ENCODE measurements around the gene LCN12.
A peak's percentile ranks its signal among the peaks of the same experiment; 100 is the strongest.

LCN12 gene

DNA sequence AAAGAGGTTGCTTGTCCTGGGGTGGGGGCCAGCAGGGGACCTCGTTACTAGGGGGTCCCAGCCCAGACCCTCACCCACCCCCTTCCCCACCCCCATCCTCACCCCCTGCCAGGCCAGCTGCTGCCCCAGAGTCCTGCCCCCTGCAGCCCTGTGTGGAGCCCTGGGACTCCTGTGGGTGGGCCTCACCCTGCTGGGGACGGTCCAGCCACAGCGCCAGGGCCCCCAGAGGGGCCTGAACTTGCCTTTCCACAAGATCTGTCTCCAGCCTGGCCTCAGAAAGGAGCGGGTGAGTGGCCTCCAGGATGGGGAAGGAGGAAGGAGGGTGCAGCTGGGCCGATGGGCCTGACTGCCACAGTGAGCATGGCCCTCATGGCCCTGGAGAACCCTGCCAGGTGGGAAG, 17.7 kb downstream of the LCN12 start:
- Histone ChIP-seq H3K4me1 (ENCODE audit: control insufficient read depth, insufficient read depth, low read length, poor library complexity, severe bottlenecking) (no peaks in the 10 kb centered on the region), H3K27ac (ENCODE audit: low read depth, low read length, severe bottlenecking) (no peak overlapping the region), H3K9me3 (ENCODE audit: control insufficient read depth, low read length) (no peaks in the 10 kb centered on the region), H3K4me3 (ENCODE audit: extremely low read depth, insufficient read depth, low read length, poor library complexity, severe bottlenecking) (no peak overlapping the region), H3K36me3 (ENCODE audit: control insufficient read depth, insufficient read depth, low read length) (no peaks in the 10 kb centered on the region)
- 72 to 84% methylated on average over 3 to 4 of the region's 5 CpGs for WGBS, 2 experiments (ENCODE audit: insufficient coverage in 2 of 2)

GRCh38 chr9:136970361-136970760, 18.3 kb downstream of the LCN12 start:
- H3K27ac ChIP-seq (ENCODE audit: low read depth, low read length, severe bottlenecking) = no peak overlapping the region
- H3K9me3 ChIP-seq (ENCODE audit: control insufficient read depth, low read length) = no peaks in the 10 kb centered on the region
- WGBS, 2 experiments (ENCODE audit: insufficient coverage in 2 of 2) = 75 to 94% methylated on average over 6 to 8 of the region's 11 CpGs

GRCh38 chr9:136971746-136972145, 19.7 kb downstream of the LCN12 start:
- H3K27ac ChIP-seq (ENCODE audit: low read depth, low read length, severe bottlenecking) = no peak overlapping the region
- H3K36me3 ChIP-seq (ENCODE audit: control insufficient read depth, insufficient read depth, low read length) = no peaks in the 10 kb centered on the region
- H3K4me1 ChIP-seq (ENCODE audit: control insufficient read depth, insufficient read depth, low read length, poor library complexity, severe bottlenecking) = no peaks in the 10 kb centered on the region
- H3K9me3 ChIP-seq (ENCODE audit: control insufficient read depth, low read length) = no peaks in the 10 kb centered on the region
- no peak overlapping the region for H3K4me3 ChIP-seq (ENCODE audit: extremely low read depth, insufficient read depth, low read length, poor library complexity, severe bottlenecking)
- WGBS, 2 experiments (ENCODE audit: insufficient coverage in 2 of 2) = 89 to 95% methylated on average over 13 to 14 of the region's 14 CpGs

More at GRCh38 chr9:136970361-136970760, 18.3 kb downstream of the LCN12 start:
- Histone ChIP-seq H3K36me3 (ENCODE audit: control insufficient read depth, insufficient read depth, low read length) (no peaks in the 10 kb centered on the region), H3K4me1 (ENCODE audit: control insufficient read depth, insufficient read depth, low read length, poor library complexity, severe bottlenecking) (no peaks in the 10 kb centered on the region), H3K4me3 (ENCODE audit: extremely low read depth, insufficient read depth, low read length, poor library complexity, severe bottlenecking) (no peak overlapping the region)

DNA sequence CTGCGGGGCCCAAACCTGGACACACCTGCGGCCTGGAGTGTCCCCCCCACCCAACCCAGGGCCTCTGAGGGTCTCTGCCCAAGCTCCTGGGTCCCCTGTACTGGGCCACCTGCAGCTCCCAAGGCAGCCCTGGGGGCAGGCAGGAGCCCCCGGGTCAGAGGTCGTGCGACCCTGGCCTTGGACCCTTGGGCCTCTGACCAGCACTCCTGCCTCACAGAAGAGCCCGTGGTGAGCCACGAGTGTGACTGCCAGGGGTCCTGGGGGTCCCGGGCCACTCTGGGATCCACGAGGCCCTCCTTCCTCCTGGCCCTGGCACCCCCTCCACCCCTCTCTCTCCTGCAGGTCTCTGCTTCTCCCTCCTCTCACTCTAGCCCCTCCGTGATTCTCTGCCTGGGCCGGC, 20.3 kb downstream of the LCN12 start:
- H3K4me1 ChIP-seq (ENCODE audit: control insufficient read depth, insufficient read depth, low read length, poor library complexity, severe bottlenecking) = no peaks in the 10 kb centered on the region
- WGBS, 2 experiments (ENCODE audit: insufficient coverage in 2 of 2) = 87 to 92% methylated on average over 8 to 11 of the region's 11 CpGs
- H3K4me3 ChIP-seq (ENCODE audit: extremely low read depth, insufficient read depth, low read length, poor library complexity, severe bottlenecking) = no peak overlapping the region

DNA sequence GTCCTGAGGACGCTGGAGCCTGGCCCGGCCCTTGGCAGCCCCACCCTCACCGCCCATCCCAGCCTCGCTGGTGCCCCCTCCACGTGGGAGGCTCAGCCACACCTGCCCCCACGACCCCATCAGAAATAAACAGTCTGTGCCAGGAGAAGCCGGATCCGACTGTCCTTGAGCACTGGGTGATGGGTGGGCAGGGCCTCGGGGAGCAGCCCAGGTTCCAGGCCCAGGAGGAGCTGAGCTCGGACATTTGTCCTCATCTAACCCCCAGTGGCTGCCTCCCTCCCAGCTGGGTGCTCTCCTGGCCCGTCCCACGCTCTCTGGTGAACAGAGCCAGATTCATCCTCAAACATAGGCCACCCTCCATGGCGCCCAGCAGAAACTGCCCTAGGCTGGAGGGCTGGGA, 20.7 kb downstream of the LCN12 start:
- Histone ChIP-seq H3K9me3 (ENCODE audit: control insufficient read depth, low read length) (no peaks in the 10 kb centered on the region), H3K27ac (ENCODE audit: low read depth, low read length, severe bottlenecking) (no peak overlapping the region), H3K4me3 (ENCODE audit: extremely low read depth, insufficient read depth, low read length, poor library complexity, severe bottlenecking) (no peak overlapping the region), H3K4me1 (ENCODE audit: control insufficient read depth, insufficient read depth, low read length, poor library complexity, severe bottlenecking) (no peaks in the 10 kb centered on the region), H3K36me3 (ENCODE audit: control insufficient read depth, insufficient read depth, low read length) (no peaks in the 10 kb centered on the region)
- 81 to 84% methylated on average over 11 to 12 of the region's 13 CpGs for WGBS, 2 experiments (ENCODE audit: insufficient coverage in 2 of 2)

More for the DNA sequence above, 20.3 kb downstream of the LCN12 start:
- Histone ChIP-seq H3K27ac (ENCODE audit: low read depth, low read length, severe bottlenecking) (no peak overlapping the region), H3K9me3 (ENCODE audit: control insufficient read depth, low read length) (no peaks in the 10 kb centered on the region), H3K36me3 (ENCODE audit: control insufficient read depth, insufficient read depth, low read length) (no peaks in the 10 kb centered on the region)

DNA sequence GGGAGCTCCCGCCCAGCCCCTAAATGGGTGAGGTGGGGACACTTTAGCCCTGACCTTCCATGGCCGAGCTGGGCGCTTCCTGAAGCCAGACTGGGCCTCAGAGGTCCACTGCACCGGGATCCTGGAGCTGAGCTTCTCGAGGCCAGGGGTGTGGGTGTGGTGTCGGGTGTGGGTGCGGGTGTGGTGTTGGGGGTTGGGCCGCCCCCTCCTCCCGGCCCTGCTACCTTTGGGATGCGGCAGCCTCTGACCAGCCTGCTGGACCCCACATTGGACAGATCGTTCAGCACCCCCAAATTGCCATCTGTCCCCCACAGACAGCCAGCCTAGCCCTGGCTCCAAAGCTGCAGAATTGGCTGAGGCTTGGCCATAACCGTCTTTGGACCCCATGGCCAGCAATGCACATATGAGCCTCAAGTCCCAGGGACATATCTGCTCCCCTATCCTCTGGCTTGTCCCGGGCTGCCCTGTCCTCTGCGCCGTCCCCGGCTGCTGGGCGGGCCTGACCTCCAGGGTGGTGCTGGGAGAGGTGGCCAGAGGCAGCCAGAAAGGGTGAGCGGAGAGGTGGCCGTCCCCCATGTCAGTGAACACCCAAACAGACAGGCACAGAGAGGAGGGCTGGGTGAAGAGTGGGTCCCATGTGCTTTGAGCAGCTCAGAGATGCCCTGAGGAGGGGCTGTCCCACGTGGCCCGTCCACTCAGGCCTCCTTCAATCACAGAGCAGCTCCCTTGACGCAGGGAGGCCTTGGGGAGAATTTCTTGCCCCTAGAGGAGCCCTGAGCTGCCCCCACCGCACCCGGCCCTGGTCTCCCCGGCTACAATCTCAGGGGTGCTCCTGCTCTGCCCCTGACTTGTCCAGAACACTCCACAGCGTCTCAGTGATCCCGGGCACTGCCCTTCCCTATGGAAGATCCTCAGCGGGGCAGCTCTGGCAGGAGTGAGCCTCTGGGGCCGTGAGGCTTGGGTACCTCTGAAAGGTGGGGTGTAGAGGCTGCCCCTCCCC, 21.8 kb downstream of the LCN12 start:
- no peaks in the 10 kb centered on the region for H3K4me1 ChIP-seq (ENCODE audit: control insufficient read depth, insufficient read depth, low read length, poor library complexity, severe bottlenecking)
- no peak overlapping the region for H3K27ac ChIP-seq (ENCODE audit: low read depth, low read length, severe bottlenecking)
- no peaks in the 10 kb centered on the region for H3K36me3 ChIP-seq (ENCODE audit: control insufficient read depth, insufficient read depth, low read length)
- no peak overlapping the region for H3K4me3 ChIP-seq (ENCODE audit: extremely low read depth, insufficient read depth, low read length, poor library complexity, severe bottlenecking)
- no peaks in the 10 kb centered on the region for H3K9me3 ChIP-seq (ENCODE audit: control insufficient read depth, low read length)
- WGBS, 2 experiments (ENCODE audit: insufficient coverage in 2 of 2) = 89 to 91% methylated on average over 19 to 24 of the region's 29 CpGs

GRCh38 chr9:136974817-136975535, 22.9 kb downstream of the LCN12 start:
- WGBS, 2 experiments (ENCODE audit: insufficient coverage in 2 of 2) = 87% methylated on average over 14 to 15 of the region's 15 CpGs
- Histone ChIP-seq H3K36me3 (ENCODE audit: control insufficient read depth, insufficient read depth, low read length) (no peaks in the 10 kb centered on the region), H3K4me3 (ENCODE audit: extremely low read depth, insufficient read depth, low read length, poor library complexity, severe bottlenecking) (no peak overlapping the region)

DNA sequence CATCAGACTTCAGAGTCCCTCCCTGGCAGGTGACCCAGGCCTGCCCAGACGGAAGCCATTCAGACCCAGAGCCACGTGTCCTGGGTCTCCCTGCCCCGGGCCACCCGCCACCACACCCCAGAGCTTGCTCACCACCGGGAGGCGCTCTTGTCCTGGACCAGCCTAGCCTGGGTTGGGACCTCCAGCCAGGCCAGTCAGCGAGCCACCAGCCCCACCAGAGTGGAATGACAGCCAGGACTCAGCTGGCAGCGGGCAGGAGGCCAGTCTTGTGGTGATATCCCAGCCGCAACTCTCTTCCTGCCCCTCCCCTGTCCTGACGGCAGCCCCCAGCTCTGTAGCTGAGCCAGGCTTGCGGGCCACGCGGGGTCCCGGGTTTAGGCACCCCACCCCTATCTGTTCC, 23.6 kb downstream of the LCN12 start:
- no peak overlapping the region for H3K4me3 ChIP-seq (ENCODE audit: extremely low read depth, insufficient read depth, low read length, poor library complexity, severe bottlenecking)

More at GRCh38 chr9:136974817-136975535, 22.9 kb downstream of the LCN12 start:
- Histone ChIP-seq H3K27ac (ENCODE audit: low read depth, low read length, severe bottlenecking) (no peak overlapping the region), H3K4me1 (ENCODE audit: control insufficient read depth, insufficient read depth, low read length, poor library complexity, severe bottlenecking) (no peaks in the 10 kb centered on the region), H3K9me3 (ENCODE audit: control insufficient read depth, low read length) (no peaks in the 10 kb centered on the region)

DNA sequence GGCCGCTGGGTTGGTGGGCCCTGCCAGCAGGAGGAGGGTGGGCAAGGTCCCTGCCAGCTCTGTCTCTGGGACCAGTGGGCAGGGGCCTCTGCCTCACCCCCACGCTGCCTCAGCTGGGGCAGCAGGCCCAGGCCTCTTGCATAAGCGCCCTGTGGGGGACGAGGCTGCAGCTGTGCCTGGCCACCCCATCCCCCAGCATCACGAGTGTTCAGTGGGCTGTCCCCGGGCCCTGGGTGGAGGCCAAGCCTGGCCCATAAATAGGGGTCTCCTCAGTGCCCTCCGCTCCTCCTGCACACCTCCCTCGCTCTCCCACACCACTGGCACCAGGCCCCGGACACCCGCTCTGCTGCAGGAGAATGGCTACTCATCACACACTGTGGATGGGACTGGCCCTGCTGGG, 25.1 kb downstream of the LCN12 start, which contains the start of gene PTGDS:
Gene PTGDS, plus strand, starts transcription at position 282 of the 400 bp plus-strand sequence. Its CDS starts 75 bp downstream, at position 357.
- no peaks in the 10 kb centered on the region for H3K36me3 ChIP-seq (ENCODE audit: control insufficient read depth, insufficient read depth, low read length)
- peak within 1 kb of the TSS; percentile 40 for H3K4me3 ChIP-seq (ENCODE audit: extremely low read depth, insufficient read depth, low read length, poor library complexity, severe bottlenecking)
- H3K9me3 ChIP-seq (ENCODE audit: control insufficient read depth, low read length) = no peaks in the 10 kb centered on the region
- no peak within 1 kb of the TSS for H3K27ac ChIP-seq (ENCODE audit: low read depth, low read length, severe bottlenecking)
- H3K4me1 ChIP-seq (ENCODE audit: control insufficient read depth, insufficient read depth, low read length, poor library complexity, severe bottlenecking) = peaks cover 14% of the 10 kb centered on the region
- WGBS, 2 experiments (ENCODE audit: insufficient coverage in 2 of 2) = 82% methylated on average over 8 to 10 of the region's 10 CpGs

More for the DNA sequence above, 23.6 kb downstream of the LCN12 start:
- 77 to 88% methylated on average over 5 to 10 of the region's 14 CpGs for WGBS, 2 experiments (ENCODE audit: insufficient coverage in 2 of 2)
- no peak overlapping the region for H3K27ac ChIP-seq (ENCODE audit: low read depth, low read length, severe bottlenecking)
- no peaks in the 10 kb centered on the region for H3K36me3 ChIP-seq (ENCODE audit: control insufficient read depth, insufficient read depth, low read length)
- no peaks in the 10 kb centered on the region for H3K9me3 ChIP-seq (ENCODE audit: control insufficient read depth, low read length)
- H3K4me1 ChIP-seq (ENCODE audit: control insufficient read depth, insufficient read depth, low read length, poor library complexity, severe bottlenecking) = peaks cover under 1% of the 10 kb centered on the region

GRCh38 chr9:136977649-136978072, 25.6 kb downstream of the LCN12 start:
- no peaks in the 10 kb centered on the region for H3K9me3 ChIP-seq (ENCODE audit: control insufficient read depth, low read length)
- peaks cover 14% of the 10 kb centered on the region for H3K4me1 ChIP-seq (ENCODE audit: control insufficient read depth, insufficient read depth, low read length, poor library complexity, severe bottlenecking)
- H3K4me3 ChIP-seq (ENCODE audit: extremely low read depth, insufficient read depth, low read length, poor library complexity, severe bottlenecking) = peak overlapping the region; percentile 40
- 16% methylated on average over 29 to 33 of the region's 33 CpGs for WGBS, 2 experiments (ENCODE audit: insufficient coverage in 2 of 2)
- H3K27ac ChIP-seq (ENCODE audit: low read depth, low read length, severe bottlenecking) = no peak overlapping the region
- H3K36me3 ChIP-seq (ENCODE audit: control insufficient read depth, insufficient read depth, low read length) = no peaks in the 10 kb centered on the region
